Thyroid gland (tissue), 4 donors: Measurements from ENCODE around the gene NDUFAF8. TPM values are rescaled to one million over a fixed set of nuclear protein-coding genes. Genes with fewer than 3 reads are reported as not detected.

ENCODE experiments used
- DNase-seq, 2 donors: peaks; one replicate each; pipeline ENCODE4 v3.0.0-alpha.2; 2019
- H3K27ac ChIP-seq, 3 donors: fragments of 200-600 bp; sonication (generic); 1 replicate in 2 of 3; 2 replicates in 1 of 3; pipeline ENCODE4 v1.5.1; 2016 to 2019; ENCODE audit warnings: mild to moderate bottlenecking in 1 of 3, moderate library complexity in 1 of 3
- H3K27me3 ChIP-seq: fragments of 200-600 bp; sonication (generic); one replicate; pipeline ENCODE4 v1.5.1; 2019
- H3K36me3 ChIP-seq, 2 donors: fragments of 200-600 bp; sonication (generic); one replicate each; pipeline ENCODE4 v1.5.1; 2016 to 2019
- H3K4me1 ChIP-seq, 2 donors: fragments of 200-600 bp; sonication (generic); one replicate each; pipeline ENCODE4 v1.5.1; 2017 to 2019
- H3K4me3 ChIP-seq, 3 donors: fragments of 200-600 bp; sonication (generic); replicated peaks in 1 of 3; 1 replicate in 2 of 3; 2 replicates in 1 of 3; pipeline ENCODE4 v1.5.1; 2016; ENCODE audit warnings: mild to moderate bottlenecking in 1 of 3
- H3K9me3 ChIP-seq: fragments of 200-600 bp; sonication (generic); one replicate; pipeline ENCODE4 v1.5.1; 2017
- CTCF ChIP-seq, 6 experiments: fragments of 200-600 bp in 3 of 6; fragments of 450-650 bp in 3 of 6; sonication (generic) in 3 of 6; IDR thresholded peaks; one replicate each; pipeline ENCODE4 v1.5.1; 2016 to 2019; ENCODE audit warnings: antibody characterized with exemption in 6 of 6, mild to moderate bottlenecking in 2 of 6, inconsistent platforms in 1 of 6, moderate library complexity in 1 of 6
- POLR2A ChIP-seq, 2 donors: fragments of 450-650 bp; IDR thresholded peaks; one replicate each; pipeline ENCODE4 v1.6.1; 2017; ENCODE audit warnings: antibody characterized with exemption in 2 of 2, mild to moderate bottlenecking in 2 of 2, moderate library complexity in 1 of 2
- WGBS, 2 donors: methylation state at CpG; one replicate each; pipeline ENCODE4 v1.1.5; 2017; 5-methylcytosine and 5-hydroxymethylcytosine counted together
- intact Hi-C: fragments of 100-400 bp; cut with DNase I; formaldehyde crosslinking; loops from one replicate; pipeline ENCODE4 v1.15.1; 2023
- total RNA-seq, 4 donors: library from RNA; depleted of rRNA; stranded (reverse); fragments of >200 nt; gene quantifications; one replicate each; pipeline ENCODE4 v1.2.3, GENCODE V29; 2016

Gene NDUFAF8
- total RNA-seq, 4 donors from 2014 or later, result 17.0 to 107 (median 53.7) TPM

DNA sequence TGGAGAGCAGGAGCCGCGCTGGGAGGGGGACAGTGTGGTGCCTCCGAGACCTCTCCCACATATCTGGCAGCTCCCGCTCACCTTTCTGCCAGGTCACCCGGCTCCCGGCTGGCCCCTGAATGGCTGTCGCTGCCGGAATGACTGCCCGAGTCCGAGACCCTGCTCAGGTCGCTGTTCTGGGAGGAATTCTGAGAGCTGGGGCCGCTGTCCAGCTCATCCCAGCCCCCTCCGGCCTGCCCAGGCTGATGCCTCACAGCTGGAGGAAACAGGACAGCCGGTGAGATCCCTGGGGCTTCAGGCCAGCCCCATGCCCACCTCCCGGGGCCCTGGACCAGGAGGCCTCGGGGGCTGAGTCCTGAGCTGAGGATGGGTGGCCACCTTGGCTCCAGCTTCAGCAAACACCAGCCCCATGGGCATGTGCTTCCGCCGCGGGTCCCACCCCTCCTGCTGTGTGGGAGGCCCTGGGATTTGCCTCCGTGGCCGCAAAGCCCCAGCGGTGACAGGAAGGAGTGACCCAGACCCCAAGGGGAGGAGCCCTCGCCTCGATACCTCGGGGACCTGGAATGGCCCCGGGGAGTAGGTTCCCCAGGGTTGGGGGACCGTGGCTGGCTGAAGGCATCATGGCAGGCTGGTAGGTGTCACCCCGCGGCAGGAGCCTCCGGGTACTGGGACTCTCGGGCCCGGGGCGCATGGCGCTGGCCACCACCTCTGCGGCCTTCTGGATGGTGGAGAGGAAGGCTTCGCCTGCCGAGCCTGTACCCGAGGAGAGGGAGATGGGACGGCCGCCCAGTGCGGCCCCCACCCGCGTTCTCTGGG lies 7.1 kb upstream of the NDUFAF8 start:
- H3K27me3 ChIP-seq, result no peaks in the 10 kb centered on the region
- 91 to 94% methylated on average over 21 to 22 of the region's 43 CpGs for WGBS, 2 donors
- TF ChIP-seq CTCF (IDR thresholded peaks at IDR 0.05) (no peak), POLR2A (IDR thresholded peaks at IDR 0.05) (no peak)
- H3K4me1 ChIP-seq, result no peaks in the 10 kb centered on the region
- peaks cover 13 to 30% of the 10 kb centered on the region in 2 donors for H3K36me3 ChIP-seq
- no peaks in the 10 kb centered on the region for H3K9me3 ChIP-seq
- no peak overlapping the region for H3K4me3 ChIP-seq
- no peak overlapping the region for H3K27ac ChIP-seq
- intact Hi-C loops, result no loop called here
- no peak for DNase-seq

DNA sequence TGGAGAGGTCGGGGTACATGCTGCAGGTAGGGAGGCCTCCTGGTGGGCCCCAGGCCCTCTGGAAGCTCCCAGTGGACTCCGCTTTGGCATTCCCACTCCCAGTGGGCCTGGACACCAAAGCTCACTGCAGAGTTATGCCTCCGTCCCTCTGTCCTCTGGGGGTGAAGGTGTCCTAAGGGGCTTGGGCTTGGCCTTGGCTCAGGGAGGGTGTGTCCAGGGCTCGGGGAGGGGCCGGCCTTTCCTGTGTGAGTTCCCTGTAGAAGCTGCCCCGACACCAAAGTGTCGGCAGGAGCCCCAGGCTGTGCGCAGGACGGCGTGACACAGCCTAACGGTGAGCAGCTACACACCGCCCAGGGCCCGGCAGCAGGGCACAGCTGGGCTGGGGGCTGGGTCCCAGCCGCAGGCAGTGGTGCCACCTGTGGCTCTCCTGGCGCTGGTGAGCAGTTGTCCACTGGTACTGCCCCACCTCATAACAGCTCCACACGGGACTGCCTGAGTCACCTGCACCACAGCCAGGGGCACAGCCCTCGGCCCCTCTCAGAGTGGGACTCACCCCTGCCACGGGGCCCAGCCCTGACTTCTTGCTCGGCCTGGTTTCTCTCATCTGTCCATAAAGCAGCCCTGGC lies 6.4 kb upstream of the NDUFAF8 start:
- no peak for DNase-seq
- H3K27me3 ChIP-seq, result no peaks in the 10 kb centered on the region
- TF ChIP-seq CTCF (IDR thresholded peaks at IDR 0.05) (no peak), POLR2A (IDR thresholded peaks at IDR 0.05) (no peak)
- WGBS, 2 donors, result 91 to 93% methylated on average over 10 to 15 of the region's 19 CpGs
- H3K27ac ChIP-seq, result no peak overlapping the region
- peaks cover 5% of the 10 kb centered on the region in 2 donors for H3K4me1 ChIP-seq
- intact Hi-C loops, result no loop called here
- H3K9me3 ChIP-seq, result no peaks in the 10 kb centered on the region
- no peak overlapping the region for H3K4me3 ChIP-seq
- peaks cover 13 to 30% of the 10 kb centered on the region in 2 donors for H3K36me3 ChIP-seq

- DNase-seq, result no peak
- no peak overlapping the region for H3K4me3 ChIP-seq
- peaks cover 13 to 30% of the 10 kb centered on the region in 2 donors for H3K36me3 ChIP-seq
- no peaks in the 10 kb centered on the region for H3K27me3 ChIP-seq
- no peak overlapping the region for H3K27ac ChIP-seq
- peaks cover 10 to 11% of the 10 kb centered on the region in 2 donors for H3K4me1 ChIP-seq
- WGBS, 2 donors, result 96 to 98% methylated on average over 6 to 11 of the region's 17 CpGs
- intact Hi-C loops, result no loop called here
- TF ChIP-seq CTCF (IDR thresholded peaks at IDR 0.05), result no peak
- TF ChIP-seq POLR2A (IDR thresholded peaks at IDR 0.05), result no peak
- no peaks in the 10 kb centered on the region for H3K9me3 ChIP-seq
These were observed 5.8 kb upstream of the NDUFAF8 start for GRCh38 chr17:81233316-81233715.

DNA sequence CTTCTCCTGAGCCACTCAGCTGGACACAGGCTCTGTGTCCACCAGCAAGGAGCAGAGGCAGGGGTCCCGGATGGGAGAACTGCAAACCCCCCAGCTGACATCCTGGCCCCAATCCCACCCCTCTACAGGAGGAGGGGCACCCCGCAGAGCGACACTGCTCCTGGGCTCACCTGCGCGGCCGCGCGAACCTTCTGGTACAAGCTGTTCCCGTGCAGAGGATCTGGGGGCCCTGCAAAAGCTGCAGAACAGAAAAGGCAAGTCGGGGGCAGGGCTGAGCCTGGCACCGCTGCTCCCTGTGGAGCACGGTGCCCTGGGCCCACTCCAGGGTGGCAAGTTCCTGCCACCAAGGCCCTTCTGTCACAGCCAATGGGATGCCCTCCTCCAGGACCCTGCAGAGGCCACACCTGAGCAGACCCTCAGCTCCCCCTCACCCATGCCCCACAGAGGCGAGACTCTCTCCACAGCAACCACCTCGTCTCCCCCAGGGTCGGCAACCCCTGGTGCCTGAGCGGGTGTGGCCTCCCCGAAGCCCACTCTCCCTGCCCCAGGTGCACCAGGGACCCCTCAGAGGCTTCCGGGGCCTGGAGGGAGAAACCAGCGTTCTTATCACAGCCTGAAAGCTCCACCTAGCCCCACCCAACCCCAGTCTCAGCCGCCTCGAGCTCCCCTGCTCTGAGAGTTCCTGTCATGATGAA lies 5.2 kb upstream of the NDUFAF8 start:
- H3K27ac ChIP-seq, result no peak overlapping the region
- no peaks in the 10 kb centered on the region for H3K27me3 ChIP-seq
- H3K36me3 ChIP-seq, result peaks cover 13 to 30% of the 10 kb centered on the region in 2 donors
- no peaks in the 10 kb centered on the region for H3K9me3 ChIP-seq
- H3K4me3 ChIP-seq, result no peak overlapping the region
- WGBS, 2 donors, result 88% methylated on average over 20 to 21 of the region's 21 CpGs
- H3K4me1 ChIP-seq, result peaks cover 10 to 14% of the 10 kb centered on the region in 2 donors
- DNase-seq, result no peak
- intact Hi-C loops, result no loop called here
- TF ChIP-seq POLR2A (IDR thresholded peaks at IDR 0.05) (no peak), CTCF (IDR thresholded peaks at IDR 0.05) (no peak)
